MCF 10A (cell line): ENCODE results near the gene SPHKAP. TPM values are rescaled to one million over a fixed set of nuclear protein-coding genes. Genes with fewer than 3 reads are reported as not detected.

Source experiments
- BruUV-seq: library from RNA; stranded (reverse); fragments of 400-500 nt; replicated peaks from 2 replicates; lab custom pipeline; 2021; lab: Mats Ljungman, UMichigan
- CTCF ChIA-PET: fragments of 300-600 bp; sonication (Branson Sonifier 250); formaldehyde crosslinking; extraction: SDS; loops from one replicate; lab custom pipeline; 2021; ENCODE audit warnings: antibody characterized with exemption, inconsistent platforms; lab: Yijun Ruan, JAX
- POLR2A ChIA-PET: fragments of 300-600, 350-650 bp; sonication (Branson Sonifier 250); formaldehyde crosslinking; extraction: SDS; loops from one replicate; lab custom pipeline; 2020; ENCODE audit warnings: antibody characterized with exemption, inconsistent platforms; lab: Yijun Ruan, JAX
- DNase-seq: peaks from one replicate; pipeline ENCODE4 v3.0.0-alpha.2; 2018; ENCODE audit not compliant: unreplicated experiment
- H3K27ac Mint-ChIP-seq: one replicate; pipeline ENCODE4 v1.8.0; 2022; ENCODE audit warnings: mild to moderate bottlenecking, low read depth, mixed read lengths; ENCODE audit not compliant: unreplicated experiment
- H3K27me3 Mint-ChIP-seq: one replicate; pipeline ENCODE4 v1.8.0; 2022; ENCODE audit warnings: mixed read lengths; ENCODE audit not compliant: insufficient read depth, unreplicated experiment
- H3K36me3 Mint-ChIP-seq: one replicate; pipeline ENCODE4 v1.8.0; 2022; ENCODE audit warnings: mild to moderate bottlenecking, moderate library complexity, mixed read lengths; ENCODE audit not compliant: insufficient read depth, unreplicated experiment
- H3K4me1 Mint-ChIP-seq: one replicate; pipeline ENCODE4 v1.8.0; 2022; ENCODE audit warnings: mixed read lengths; ENCODE audit not compliant: insufficient read depth, unreplicated experiment
- H3K4me3 Mint-ChIP-seq: one replicate; pipeline ENCODE4 v1.8.0; 2022; ENCODE audit warnings: mild to moderate bottlenecking, moderate library complexity, mixed read lengths; ENCODE audit not compliant: unreplicated experiment
- H3K9me3 Mint-ChIP-seq: one replicate; pipeline ENCODE4 v1.8.0; 2022; ENCODE audit warnings: mixed read lengths; ENCODE audit not compliant: unreplicated experiment
- CTCF ChIP-seq: fragments of 200-600 bp; IDR thresholded peaks from one replicate; pipeline ENCODE4 v1.8.0; 2022; ENCODE audit warnings: antibody characterized with exemption, mild to moderate bottlenecking; ENCODE audit not compliant: unreplicated experiment
- intact Hi-C: fragments of 100-400 bp; cut with micrococcal nuclease; formaldehyde crosslinking; loops from 2 replicates; pipeline ENCODE4 v1.14.1; 2022
- total RNA-seq: library from RNA; stranded (reverse); gene quantifications from 2 replicates; pipeline ENCODE4 v1.2.3, GENCODE V29; 2022

The SPHKAP gene
- total RNA-seq, 1 experiment from 2014 or later = not detected

GRCh38 chr2:227933884-227934283 lies 247.6 kb downstream of the SPHKAP start:
- intact Hi-C loops = loop anchor here (10.0 kb wide), 1 partner anchor 381 kb away; no protein-coding TSS in a partner anchor
- Mint-ChIP-seq H3K27ac (no peak overlapping the region), H3K27me3 (no peaks in the 10 kb centered on the region), H3K4me3 (no peak overlapping the region), H3K36me3 (no peaks in the 10 kb centered on the region), H3K4me1 (no peaks in the 10 kb centered on the region), H3K9me3 (no peaks in the 10 kb centered on the region)
- ChIA-PET POLR2A (interaction anchor here (0.5 kb wide), 1 partner anchor 1557 kb away, joined by 3 read pairs; no protein-coding TSS in a partner anchor), CTCF (interaction anchor here (0.6 to 1.1 kb wide), 3 partner anchors 9 to 722 kb away, joined by 3 to 4 read pairs (median 3); no protein-coding TSS in a partner anchor)
- no TSS peak for BruUV-seq
- DNase-seq = no peak
- no peak for TF ChIP-seq CTCF

- Mint-ChIP-seq H3K4me1 (no peaks in the 10 kb centered on the region), H3K27ac (no peak overlapping the region), H3K9me3 (peaks cover 2% of the 10 kb centered on the region), H3K36me3 (no peaks in the 10 kb centered on the region), H3K4me3 (no peak overlapping the region), H3K27me3 (no peaks in the 10 kb centered on the region)
- POLR2A ChIA-PET = interaction anchor here (0.7 kb wide), 1 partner anchor 357 kb away, joined by 3 read pairs; no protein-coding TSS in a partner anchor
- intact Hi-C loops = loop anchor here (10.0 kb wide), 1 partner anchor 382 kb away; no protein-coding TSS in a partner anchor
- no peak for TF ChIP-seq CTCF
- CTCF ChIA-PET = no interaction called here
- BruUV-seq = no TSS peak
- no peak for DNase-seq
Observed at GRCh38 chr2:227932403-227932802, 249.1 kb downstream of the SPHKAP start.

- POLR2A ChIA-PET = interaction anchor here (0.7 kb wide), 1 partner anchor 357 kb away, joined by 3 read pairs; no protein-coding TSS in a partner anchor
Observed at GRCh38 chr2:227932001-227932400, 249.5 kb downstream of the SPHKAP start.

More at GRCh38 chr2:227932001-227932400, 249.5 kb downstream of the SPHKAP start:
- no peak for TF ChIP-seq CTCF
- H3K36me3 Mint-ChIP-seq = no peaks in the 10 kb centered on the region
- DNase-seq = no peak
- H3K27me3 Mint-ChIP-seq = no peaks in the 10 kb centered on the region
- BruUV-seq = no TSS peak
- intact Hi-C loops = loop anchor here (10.0 kb wide), 1 partner anchor 383 kb away; no protein-coding TSS in a partner anchor
- H3K4me3 Mint-ChIP-seq = no peak overlapping the region
- CTCF ChIA-PET = interaction anchor here (0.7 kb wide), 1 partner anchor 621 kb away, joined by 3 read pairs; no protein-coding TSS in a partner anchor
- H3K4me1 Mint-ChIP-seq = no peaks in the 10 kb centered on the region
- no peak overlapping the region for H3K27ac Mint-ChIP-seq
- H3K9me3 Mint-ChIP-seq = peaks cover 6% of the 10 kb centered on the region
